Parathyroid adenoma (tissue), 2 donors: Measurements from ENCODE around the gene GNGT1.

ENCODE experiments used
- H2AFZ ChIP-seq: fragments of 300-600 bp; sonication (generic); one replicate; pipeline ENCODE4 v1.7.0; 2017; ENCODE audit warnings: antibody characterized with exemption, mild to moderate bottlenecking
- H3K27ac ChIP-seq: fragments of 300-600 bp; sonication (generic); one replicate; pipeline ENCODE4 v1.7.0; 2017
- H3K27me3 ChIP-seq: fragments of 300-600 bp; sonication (generic); one replicate; pipeline ENCODE4 v1.7.0; 2017; ENCODE audit warnings: low read length; ENCODE audit not compliant: control insufficient read depth, insufficient read depth
- H3K36me3 ChIP-seq: fragments of 300-600 bp; sonication (generic); one replicate; pipeline ENCODE4 v1.7.0; 2017; ENCODE audit warnings: low read length; ENCODE audit not compliant: control insufficient read depth, insufficient read depth
- H3K4me1 ChIP-seq: fragments of 300-600 bp; sonication (generic); one replicate; pipeline ENCODE4 v1.7.0; 2017; ENCODE audit warnings: control low read depth
- H3K4me2 ChIP-seq: fragments of 300-600 bp; sonication (generic); one replicate; pipeline ENCODE4 v1.7.0; 2017; ENCODE audit warnings: low read length
- H3K4me3 ChIP-seq: fragments of 300-600 bp; sonication (generic); one replicate; pipeline ENCODE4 v1.7.0; 2017; ENCODE audit warnings: low read depth, low read length
- H3K79me2 ChIP-seq: fragments of 300-600 bp; sonication (generic); one replicate; pipeline ENCODE4 v1.7.0; 2017; ENCODE audit warnings: control low read depth
- H3K9ac ChIP-seq: fragments of 300-600 bp; sonication (generic); one replicate; pipeline ENCODE4 v1.7.0; 2017; ENCODE audit warnings: mild to moderate bottlenecking
- H3K9me3 ChIP-seq: fragments of 300-600 bp; sonication (generic); one replicate; pipeline ENCODE4 v1.7.0; 2017; ENCODE audit warnings: low read length; ENCODE audit not compliant: control insufficient read depth
- TF ChIP-seq, protein P1 (sequence below): fragments of 300-600 bp; sonication (generic); IDR thresholded peaks from one replicate; pipeline ENCODE4 v1.7.0; 2017; ENCODE audit warnings: antibody characterized with exemption, mild to moderate bottlenecking
- donor health status: primary hyperparathyroidism.

Gene GNGT1

DNA sequence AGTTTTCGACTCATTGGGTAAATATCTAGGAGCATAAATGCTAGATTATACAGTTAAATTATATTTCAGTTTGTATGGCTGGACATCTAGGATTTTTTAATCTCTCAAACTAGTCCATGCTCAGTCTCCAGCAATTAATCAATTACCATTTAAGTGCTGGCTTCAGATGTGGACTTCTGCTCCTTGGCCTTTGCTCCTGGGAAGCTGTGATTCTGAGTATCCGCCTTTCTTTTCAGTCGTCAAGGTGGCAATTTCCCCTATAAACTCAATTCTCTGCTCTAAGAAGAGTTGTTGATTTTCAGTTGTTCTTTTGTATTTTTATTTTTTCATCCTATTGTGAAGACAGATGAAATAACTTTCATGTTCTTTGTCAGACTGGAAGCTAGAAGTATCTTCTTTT is 39.5 kb upstream of the GNGT1 start:
- TF ChIP-seq, protein P1, sequence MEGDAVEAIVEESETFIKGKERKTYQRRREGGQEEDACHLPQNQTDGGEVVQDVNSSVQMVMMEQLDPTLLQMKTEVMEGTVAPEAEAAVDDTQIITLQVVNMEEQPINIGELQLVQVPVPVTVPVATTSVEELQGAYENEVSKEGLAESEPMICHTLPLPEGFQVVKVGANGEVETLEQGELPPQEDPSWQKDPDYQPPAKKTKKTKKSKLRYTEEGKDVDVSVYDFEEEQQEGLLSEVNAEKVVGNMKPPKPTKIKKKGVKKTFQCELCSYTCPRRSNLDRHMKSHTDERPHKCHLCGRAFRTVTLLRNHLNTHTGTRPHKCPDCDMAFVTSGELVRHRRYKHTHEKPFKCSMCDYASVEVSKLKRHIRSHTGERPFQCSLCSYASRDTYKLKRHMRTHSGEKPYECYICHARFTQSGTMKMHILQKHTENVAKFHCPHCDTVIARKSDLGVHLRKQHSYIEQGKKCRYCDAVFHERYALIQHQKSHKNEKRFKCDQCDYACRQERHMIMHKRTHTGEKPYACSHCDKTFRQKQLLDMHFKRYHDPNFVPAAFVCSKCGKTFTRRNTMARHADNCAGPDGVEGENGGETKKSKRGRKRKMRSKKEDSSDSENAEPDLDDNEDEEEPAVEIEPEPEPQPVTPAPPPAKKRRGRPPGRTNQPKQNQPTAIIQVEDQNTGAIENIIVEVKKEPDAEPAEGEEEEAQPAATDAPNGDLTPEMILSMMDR = no peak
- Histone ChIP-seq H2AFZ (no peak overlapping the region), H3K27ac (no peak overlapping the region), H3K79me2 (no peaks in the 10 kb centered on the region), H3K4me2 (no peak overlapping the region), H3K9ac (no peak overlapping the region), H3K9me3 (no peaks in the 10 kb centered on the region), H3K27me3 (no peaks in the 10 kb centered on the region), H3K36me3 (no peaks in the 10 kb centered on the region), H3K4me3 (no peak overlapping the region), H3K4me1 (no peaks in the 10 kb centered on the region)

DNA sequence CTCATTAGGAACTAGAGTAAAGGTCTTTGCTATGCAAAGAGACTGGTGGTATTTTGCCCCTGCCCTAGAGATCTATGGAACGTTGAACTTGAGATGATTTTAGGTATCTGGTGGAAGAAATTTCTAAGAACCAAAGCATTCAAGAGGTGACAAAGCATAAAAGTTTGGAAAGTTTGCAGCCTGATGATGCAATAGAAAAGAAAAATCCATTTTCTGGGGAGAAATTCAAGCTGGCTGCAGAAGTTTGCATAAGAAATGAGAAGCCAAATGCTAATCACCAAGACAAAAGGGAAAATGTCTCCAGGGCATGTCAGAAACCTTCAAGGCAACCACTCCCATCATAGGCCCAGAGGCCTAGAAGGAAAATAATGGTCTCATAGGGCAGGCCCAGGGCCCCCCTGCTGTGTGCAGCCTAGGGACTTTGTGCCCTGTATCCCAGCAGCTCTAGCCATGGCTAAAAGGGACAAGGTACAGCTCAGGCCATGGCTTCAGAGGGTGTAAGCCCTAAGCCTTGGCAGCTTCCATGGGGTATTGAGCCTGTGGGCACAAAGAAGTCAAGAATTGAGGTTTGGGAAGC is 32.3 kb upstream of the GNGT1 start:
- Histone ChIP-seq H3K4me2 (no peak overlapping the region), H2AFZ (no peak overlapping the region), H3K4me3 (no peak overlapping the region), H3K27ac (no peak overlapping the region), H3K4me1 (no peaks in the 10 kb centered on the region), H3K36me3 (no peaks in the 10 kb centered on the region), H3K9me3 (peaks cover 4% of the 10 kb centered on the region), H3K27me3 (no peaks in the 10 kb centered on the region), H3K9ac (no peak overlapping the region), H3K79me2 (no peaks in the 10 kb centered on the region)
- TF ChIP-seq, protein P1 = no peak

DNA sequence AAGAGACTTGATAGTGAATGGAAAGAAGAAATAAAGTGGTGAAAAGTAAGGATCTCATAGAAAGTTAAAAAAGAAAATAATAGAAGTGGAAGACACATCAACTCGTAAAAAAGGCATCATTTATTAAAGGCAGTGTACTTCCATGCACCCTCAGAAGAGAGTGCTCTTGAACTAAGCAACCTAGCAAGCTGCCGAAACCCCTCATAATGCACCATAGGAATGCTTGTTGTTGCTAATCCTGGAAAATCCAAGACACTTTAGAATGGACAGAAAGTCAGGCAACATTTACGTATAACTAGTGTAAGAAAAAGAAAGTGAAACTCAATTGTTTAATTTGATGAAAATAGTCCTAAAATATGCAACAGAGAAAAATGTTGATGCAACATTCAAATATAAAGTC is 28.6 kb upstream of the GNGT1 start:
- H2AFZ ChIP-seq = no peak overlapping the region
- H3K36me3 ChIP-seq = no peaks in the 10 kb centered on the region
- H3K9me3 ChIP-seq = peaks cover 8% of the 10 kb centered on the region
- H3K27ac ChIP-seq = no peak overlapping the region
- no peaks in the 10 kb centered on the region for H3K79me2 ChIP-seq
- H3K4me3 ChIP-seq = no peak overlapping the region
- no peak overlapping the region for H3K9ac ChIP-seq
- no peaks in the 10 kb centered on the region for H3K27me3 ChIP-seq
- H3K4me2 ChIP-seq = no peak overlapping the region
- TF ChIP-seq, protein P1 = no peak
- H3K4me1 ChIP-seq = no peaks in the 10 kb centered on the region

DNA sequence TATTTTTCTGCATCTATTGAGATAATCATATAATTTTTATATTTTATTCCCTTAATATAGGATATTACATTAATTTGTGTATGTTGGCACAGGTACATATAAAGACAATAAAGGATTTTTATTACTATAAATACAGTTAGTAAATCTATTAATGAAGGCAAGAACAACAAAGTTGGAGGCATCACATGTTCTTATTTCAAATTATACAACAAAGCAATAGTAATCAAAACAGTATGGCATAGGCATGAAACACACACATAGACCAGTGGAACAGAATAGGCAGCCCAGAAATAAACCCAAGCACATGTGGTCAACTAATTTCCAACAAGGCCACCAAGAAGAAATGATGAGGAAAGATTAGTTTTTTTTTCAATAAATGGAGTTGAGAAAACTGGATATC is 27.0 kb upstream of the GNGT1 start:
- Histone ChIP-seq H3K36me3 (no peaks in the 10 kb centered on the region), H3K27me3 (no peaks in the 10 kb centered on the region), H3K27ac (no peak overlapping the region), H3K9ac (no peak overlapping the region), H2AFZ (no peak overlapping the region), H3K9me3 (peaks cover 8% of the 10 kb centered on the region), H3K4me2 (no peak overlapping the region), H3K4me1 (no peaks in the 10 kb centered on the region), H3K79me2 (no peaks in the 10 kb centered on the region), H3K4me3 (no peak overlapping the region)
- TF ChIP-seq, protein P1 = no peak

DNA sequence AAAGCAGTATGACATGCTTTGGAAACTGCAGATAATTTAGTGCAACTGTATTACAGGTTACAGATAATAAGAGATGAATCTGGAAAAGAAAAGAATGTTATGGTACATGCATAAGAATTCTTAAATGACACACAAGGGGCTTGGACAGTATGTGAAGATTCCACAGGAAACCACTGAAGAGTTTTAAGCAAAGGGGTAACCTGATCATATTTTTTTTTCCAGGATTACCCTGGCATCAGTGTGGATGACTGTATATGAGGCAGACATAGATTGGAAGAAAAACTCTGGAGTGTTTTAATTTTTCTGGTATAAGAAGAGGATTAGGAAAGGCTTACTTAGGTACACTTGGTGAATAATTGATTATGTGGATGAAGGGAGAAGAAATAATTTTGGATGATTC is 23.9 kb upstream of the GNGT1 start:
- H3K4me2 ChIP-seq = no peak overlapping the region
- no peak overlapping the region for H3K4me3 ChIP-seq
- H3K27me3 ChIP-seq = no peaks in the 10 kb centered on the region
- H3K4me1 ChIP-seq = no peaks in the 10 kb centered on the region
- TF ChIP-seq, protein P1 = no peak
- peaks cover 7% of the 10 kb centered on the region for H3K9me3 ChIP-seq
- H3K36me3 ChIP-seq = no peaks in the 10 kb centered on the region
- no peak overlapping the region for H2AFZ ChIP-seq
- H3K27ac ChIP-seq = no peak overlapping the region
- H3K79me2 ChIP-seq = no peaks in the 10 kb centered on the region
- no peak overlapping the region for H3K9ac ChIP-seq
